T-helper 2 cell treated with Interferon-gamma antibody and Interleukin-4, amounts not matched to agents 5 μg/mL and 100 μg/mL, for 36 hours (primary cell): ENCODE measurements around the gene SRRT.

Experiments used
- DNase-seq: peaks from one replicate; pipeline ENCODE4 v3.0.0; 2021; ENCODE audit warnings: low spot score
- H3K27ac Mint-ChIP-seq: one replicate; pipeline ENCODE4 v1.8.0; 2021; ENCODE audit warnings: mild to moderate bottlenecking, mixed read lengths
- H3K27me3 Mint-ChIP-seq: one replicate; pipeline ENCODE4 v1.8.0; 2021; ENCODE audit warnings: low read depth, mixed read lengths
- H3K36me3 Mint-ChIP-seq: one replicate; pipeline ENCODE4 v1.8.0; 2021; ENCODE audit warnings: low read depth, mixed read lengths
- H3K4me1 Mint-ChIP-seq: one replicate; pipeline ENCODE4 v1.8.0; 2021; ENCODE audit warnings: low read depth, mixed read lengths
- H3K4me3 Mint-ChIP-seq: one replicate; pipeline ENCODE4 v1.8.0; 2022; ENCODE audit warnings: mild to moderate bottlenecking, moderate library complexity, mixed read lengths
- H3K9me3 Mint-ChIP-seq: one replicate; pipeline ENCODE4 v1.8.0; 2021; ENCODE audit warnings: mixed read lengths

Gene SRRT

GRCh38 chr7:100891568-100892247, 16.8 kb downstream of the SRRT start:
- peak overlapping the region; percentile 77 for H3K4me3 Mint-ChIP-seq
- no peak for DNase-seq
- no peak overlapping the region for H3K27ac Mint-ChIP-seq
- peaks cover 32% of the 10 kb centered on the region for H3K4me1 Mint-ChIP-seq
- H3K36me3 Mint-ChIP-seq = peaks cover 21% of the 10 kb centered on the region
- H3K27me3 Mint-ChIP-seq = peaks cover 42% of the 10 kb centered on the region
- H3K9me3 Mint-ChIP-seq = no peaks in the 10 kb centered on the region

- no peak overlapping the region for H3K27ac Mint-ChIP-seq
- no peak for DNase-seq
- H3K9me3 Mint-ChIP-seq = no peaks in the 10 kb centered on the region
- peaks cover 11% of the 10 kb centered on the region for H3K36me3 Mint-ChIP-seq
- no peak overlapping the region for H3K4me3 Mint-ChIP-seq
- peaks cover 47% of the 10 kb centered on the region for H3K27me3 Mint-ChIP-seq
- peaks cover 25% of the 10 kb centered on the region for H3K4me1 Mint-ChIP-seq
Measured at GRCh38 chr7:100892364-100893317, 17.7 kb downstream of the SRRT start.

- no peak for DNase-seq
- Mint-ChIP-seq H3K36me3 (peaks cover 4% of the 10 kb centered on the region), H3K4me1 (peaks cover 18% of the 10 kb centered on the region), H3K27me3 (peaks cover 55% of the 10 kb centered on the region), H3K9me3 (no peaks in the 10 kb centered on the region), H3K27ac (no peak overlapping the region), H3K4me3 (no peak overlapping the region)
Measured at GRCh38 chr7:100893318-100893895, 18.5 kb downstream of the SRRT start.

- Mint-ChIP-seq H3K27me3 (peaks cover 55% of the 10 kb centered on the region), H3K9me3 (no peaks in the 10 kb centered on the region), H3K4me1 (peaks cover 15% of the 10 kb centered on the region), H3K36me3 (no peaks in the 10 kb centered on the region), H3K4me3 (no peak overlapping the region), H3K27ac (no peak overlapping the region)
- no peak for DNase-seq
Measured at GRCh38 chr7:100893910-100894721, 19.2 kb downstream of the SRRT start.

- H3K4me1 Mint-ChIP-seq = peaks cover 15% of the 10 kb centered on the region
- H3K27me3 Mint-ChIP-seq = peaks cover 57% of the 10 kb centered on the region
- H3K4me3 Mint-ChIP-seq = no peak overlapping the region
- no peak for DNase-seq
- H3K9me3 Mint-ChIP-seq = no peaks in the 10 kb centered on the region
- H3K27ac Mint-ChIP-seq = no peak overlapping the region
- no peaks in the 10 kb centered on the region for H3K36me3 Mint-ChIP-seq
Measured at GRCh38 chr7:100894860-100895700, 20.2 kb downstream of the SRRT start.

GRCh38 chr7:100895701-100895955, 20.7 kb downstream of the SRRT start, which contains the start of gene ACHE:
Gene ACHE (minus strand): TSS chr7:100895888. CDS start chr7:100894232, 1,656 bp downstream.
- Mint-ChIP-seq H3K27ac (peak within 1 kb of the TSS; percentile 41), H3K4me1 (peaks cover 10% of the 10 kb centered on the region), H3K36me3 (no peaks in the 10 kb centered on the region), H3K27me3 (peaks cover 56% of the 10 kb centered on the region), H3K9me3 (no peaks in the 10 kb centered on the region), H3K4me3 (peak within 1 kb of the TSS; percentile 78)
- DNase-seq = no peak

- DNase-seq = no peak
- Mint-ChIP-seq H3K36me3 (no peaks in the 10 kb centered on the region), H3K27ac (peak overlapping the region; percentile 41), H3K9me3 (no peaks in the 10 kb centered on the region), H3K4me3 (peak overlapping the region; percentile 78), H3K4me1 (peaks cover 10% of the 10 kb centered on the region), H3K27me3 (peaks cover 56% of the 10 kb centered on the region)
Measured at GRCh38 chr7:100895956-100896731, 21.2 kb downstream of the SRRT start.

GRCh38 chr7:100896732-100897608, 22.1 kb downstream of the SRRT start:
- Mint-ChIP-seq H3K27me3 (peaks cover 48% of the 10 kb centered on the region), H3K4me3 (peak overlapping the region; percentile 42), H3K4me1 (peaks cover 8% of the 10 kb centered on the region), H3K27ac (no peak overlapping the region), H3K36me3 (no peaks in the 10 kb centered on the region), H3K9me3 (no peaks in the 10 kb centered on the region)
- no peak for DNase-seq

- H3K4me3 Mint-ChIP-seq = peak overlapping the region; percentile 10
- no peak overlapping the region for H3K27ac Mint-ChIP-seq
- H3K9me3 Mint-ChIP-seq = no peaks in the 10 kb centered on the region
- H3K4me1 Mint-ChIP-seq = peaks cover 8% of the 10 kb centered on the region
- H3K36me3 Mint-ChIP-seq = no peaks in the 10 kb centered on the region
- no peak for DNase-seq
- peaks cover 40% of the 10 kb centered on the region for H3K27me3 Mint-ChIP-seq
Measured at GRCh38 chr7:100897772-100898454, 23.0 kb downstream of the SRRT start.

- peaks cover 8% of the 10 kb centered on the region for H3K4me1 Mint-ChIP-seq
- no peak overlapping the region for H3K27ac Mint-ChIP-seq
- no peaks in the 10 kb centered on the region for H3K36me3 Mint-ChIP-seq
- no peaks in the 10 kb centered on the region for H3K9me3 Mint-ChIP-seq
- DNase-seq = no peak
- H3K4me3 Mint-ChIP-seq = no peak overlapping the region
- H3K27me3 Mint-ChIP-seq = peaks cover 28% of the 10 kb centered on the region
Measured at GRCh38 chr7:100899432-100899831, 24.5 kb downstream of the SRRT start.

GRCh38 chr7:100900978-100901377, 26.1 kb downstream of the SRRT start:
- Mint-ChIP-seq H3K4me1 (peaks cover 7% of the 10 kb centered on the region), H3K36me3 (no peaks in the 10 kb centered on the region), H3K27ac (no peak overlapping the region), H3K9me3 (no peaks in the 10 kb centered on the region), H3K27me3 (peaks cover 26% of the 10 kb centered on the region), H3K4me3 (no peak overlapping the region)
- DNase-seq = no peak
